ENCODE data around the gene SCUBE1.

DNA sequence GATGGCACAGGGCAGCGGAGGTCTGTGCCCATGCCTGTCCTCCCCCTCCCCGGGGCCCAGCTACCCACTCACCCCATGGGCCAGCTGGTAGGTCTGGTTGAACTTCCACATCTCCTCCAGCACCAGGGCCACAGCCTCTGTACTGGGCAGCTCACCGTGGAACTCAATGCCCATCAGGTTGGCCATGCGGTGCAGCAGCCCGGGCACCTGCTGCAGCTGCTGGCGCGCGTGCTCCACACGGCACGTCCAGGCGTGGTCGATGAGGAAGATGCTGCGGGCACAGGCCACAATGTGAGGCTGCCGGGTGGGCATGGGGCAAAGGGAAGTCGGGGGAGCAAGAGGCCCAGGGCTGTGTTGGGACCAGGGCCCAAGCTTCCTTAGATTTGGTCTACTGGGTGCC is 162.5 kb downstream of the SCUBE1 start:
- TF ChIP-seq CEBPB (IDR thresholded peaks at IDR 0.05; ENCODE audit: low read depth) (no peak), POLR2A (IDR thresholded peaks at IDR 0.05; ENCODE audit: borderline replicate concordance, extremely low read depth, insufficient read depth, insufficient read length) (no peak), SIN3A (IDR thresholded peaks at IDR 0.05; ENCODE audit: low read depth) (no peak), ELF1 (IDR thresholded peaks at IDR 0.05; ENCODE audit: borderline replicate concordance, low read depth) (no peak), EZH2 (IDR thresholded peaks at IDR 0.05) (no peak), RAD21 (IDR thresholded peaks at IDR 0.05; ENCODE audit: low read depth) (no peak), SP1 (IDR thresholded peaks at IDR 0.05; ENCODE audit: low read depth) (no peak), TCF7L2 (IDR thresholded peaks at IDR 0.05; ENCODE audit: borderline replicate concordance, extremely low read depth, insufficient read depth, insufficient read length) (no peak)
- TF ChIP-seq, protein P1, sequence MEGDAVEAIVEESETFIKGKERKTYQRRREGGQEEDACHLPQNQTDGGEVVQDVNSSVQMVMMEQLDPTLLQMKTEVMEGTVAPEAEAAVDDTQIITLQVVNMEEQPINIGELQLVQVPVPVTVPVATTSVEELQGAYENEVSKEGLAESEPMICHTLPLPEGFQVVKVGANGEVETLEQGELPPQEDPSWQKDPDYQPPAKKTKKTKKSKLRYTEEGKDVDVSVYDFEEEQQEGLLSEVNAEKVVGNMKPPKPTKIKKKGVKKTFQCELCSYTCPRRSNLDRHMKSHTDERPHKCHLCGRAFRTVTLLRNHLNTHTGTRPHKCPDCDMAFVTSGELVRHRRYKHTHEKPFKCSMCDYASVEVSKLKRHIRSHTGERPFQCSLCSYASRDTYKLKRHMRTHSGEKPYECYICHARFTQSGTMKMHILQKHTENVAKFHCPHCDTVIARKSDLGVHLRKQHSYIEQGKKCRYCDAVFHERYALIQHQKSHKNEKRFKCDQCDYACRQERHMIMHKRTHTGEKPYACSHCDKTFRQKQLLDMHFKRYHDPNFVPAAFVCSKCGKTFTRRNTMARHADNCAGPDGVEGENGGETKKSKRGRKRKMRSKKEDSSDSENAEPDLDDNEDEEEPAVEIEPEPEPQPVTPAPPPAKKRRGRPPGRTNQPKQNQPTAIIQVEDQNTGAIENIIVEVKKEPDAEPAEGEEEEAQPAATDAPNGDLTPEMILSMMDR (IDR thresholded peaks at IDR 0.05 in 2 of 3, conservative IDR thresholded peaks at IDR 0.05 in 1 of 3; ENCODE audit: borderline replicate concordance in 1 of 3, insufficient read depth in 1 of 3, low read depth in 2 of 3, low read length in 2 of 3) = no peak

Measured in HCT116 (cell line).